HepG2 (cell line): ENCODE results near the gene C1QTNF12. TPM values are rescaled to one million over a fixed set of nuclear protein-coding genes. Genes with fewer than 3 reads are reported as not detected.

Experiments used
- ARNT ChIP-seq: fragments of 450-650 bp; IDR thresholded peaks from 2 replicates; pipeline ENCODE4 v1.6.1; 2017
- CBX1 ChIP-seq: IDR thresholded peaks from one replicate; pipeline ENCODE4 v1.6.1; 2016; ENCODE audit warnings: antibody characterized with exemption, low read depth
- GATAD1 ChIP-seq: IDR thresholded peaks from 2 replicates; pipeline ENCODE4 v1.6.1; 2016; ENCODE audit warnings: missing genetic modification reagents, missing compliant biosample characterization
- HMGA1 ChIP-seq: sonication (generic); formaldehyde crosslinking; conservative IDR thresholded peaks from 2 replicates; pipeline ENCODE4 v1.4.0; 2020; ENCODE audit warnings: missing genetic modification reagents
- HOXA3 ChIP-seq: sonication (generic); formaldehyde crosslinking; IDR thresholded peaks from 2 replicates; pipeline ENCODE4 v1.5.0; 2020; ENCODE audit warnings: missing genetic modification reagents
- JARID2 ChIP-seq: sonication (generic); formaldehyde crosslinking; IDR thresholded peaks from 2 replicates; pipeline ENCODE4 v1.8.1; 2023; ENCODE audit warnings: missing genetic modification reagents, inconsistent platforms; ENCODE audit not compliant: insufficient replicate concordance
- NBN ChIP-seq: fragments of 450-650 bp; conservative IDR thresholded peaks from 2 replicates; pipeline ENCODE4 v1.6.1; 2017
- PHF5A ChIP-seq: IDR thresholded peaks from one replicate; pipeline ENCODE4 v1.6.1; 2018; ENCODE audit warnings: low read depth, missing genetic modification reagents; ENCODE audit not compliant: unreplicated experiment
- PTBP1 ChIP-seq: fragments of 200-400 bp; formaldehyde crosslinking; IDR thresholded peaks from 2 replicates; pipeline ENCODE4 v1.6.1; 2018; ENCODE audit warnings: low read length, low read depth; ENCODE audit not compliant: poor library complexity, severe bottlenecking
- WIZ ChIP-seq: sonication (generic); formaldehyde crosslinking; IDR thresholded peaks from 2 replicates; pipeline ENCODE4 v1.5.1; 2020; ENCODE audit warnings: mild to moderate bottlenecking, missing genetic modification reagents
- ZNF34 ChIP-seq: sonication (generic); formaldehyde crosslinking; IDR thresholded peaks from 2 replicates; pipeline ENCODE4 v1.4.0; 2020; ENCODE audit warnings: mild to moderate bottlenecking, missing genetic modification reagents, borderline replicate concordance
- ZNF501 ChIP-seq: sonication (generic); formaldehyde crosslinking; IDR thresholded peaks from 2 replicates; pipeline ENCODE4 v1.5.1; 2020; ENCODE audit warnings: mild to moderate bottlenecking, moderate library complexity, missing genetic modification reagents
- ZNF546 ChIP-seq: sonication (generic); formaldehyde crosslinking; conservative IDR thresholded peaks from 2 replicates; pipeline ENCODE4 v1.8.1; 2023; ENCODE audit warnings: mild to moderate bottlenecking, missing genetic modification reagents
- polyA plus RNA-seq, 8 experiments: library from polyadenylated mRNA; depleted of rRNA in 3 of 8; stranded (reverse) in 7 of 8; unstranded in 1 of 8; fragments of >200 nt; fragmentation: Illumina TruSeq in 4 of 8; extraction: Trizol in 4 of 8; gene quantifications; 2 replicates each; pipeline versions ENCODE4 v1.2.1 to v1.2.3, GENCODE V29; 2011 to 2016; ENCODE audit warnings: low read depth in 4 of 8, missing spikeins in 1 of 8, mixed read lengths in 1 of 8; ENCODE audit not compliant: insufficient read depth in 1 of 8
- total RNA-seq, 5 experiments: library from RNA; depleted of rRNA; stranded (reverse); fragments of >200 nt; fragmentation: Illumina TruSeq; extraction: Trizol; gene quantifications; 2 replicates each; pipeline ENCODE4 v1.2.3, GENCODE V29; 2016; ENCODE audit warnings: low read depth in 1 of 5
- TF ChIP-seq, protein P1 (sequence below): sonication (generic); formaldehyde crosslinking; IDR thresholded peaks from 2 replicates; pipeline ENCODE4 v1.4.0; 2020; ENCODE audit warnings: missing genetic modification reagents, mild to moderate bottlenecking, borderline replicate concordance
- TF ChIP-seq, protein P2 (sequence below): sonication (generic); formaldehyde crosslinking; IDR thresholded peaks from 2 replicates; pipeline ENCODE4 v1.5.0; 2020; ENCODE audit warnings: mild to moderate bottlenecking, missing genetic modification reagents, borderline replicate concordance
- TF ChIP-seq, protein P3 (sequence below): sonication (generic); formaldehyde crosslinking; IDR thresholded peaks from 2 replicates; pipeline ENCODE4; 2020; ENCODE audit warnings: missing genetic modification reagents, mild to moderate bottlenecking, borderline replicate concordance
- TF ChIP-seq, protein P4 (sequence below), 2 experiments: IDR thresholded peaks; 2 replicates each; pipeline ENCODE4 v1.6.1; 2011 to 2012; ENCODE audit warnings: low read length in 2 of 2, borderline replicate concordance in 1 of 2, low read depth in 1 of 2, mild to moderate bottlenecking in 1 of 2, moderate library complexity in 1 of 2

The C1QTNF12 gene
- total and polyA plus RNA-seq, 2 of the 13 experiments (the other 11 are each of a cell fraction or from before 2014, with no cell fraction given): 0.18 to 0.64 TPM

DNA sequence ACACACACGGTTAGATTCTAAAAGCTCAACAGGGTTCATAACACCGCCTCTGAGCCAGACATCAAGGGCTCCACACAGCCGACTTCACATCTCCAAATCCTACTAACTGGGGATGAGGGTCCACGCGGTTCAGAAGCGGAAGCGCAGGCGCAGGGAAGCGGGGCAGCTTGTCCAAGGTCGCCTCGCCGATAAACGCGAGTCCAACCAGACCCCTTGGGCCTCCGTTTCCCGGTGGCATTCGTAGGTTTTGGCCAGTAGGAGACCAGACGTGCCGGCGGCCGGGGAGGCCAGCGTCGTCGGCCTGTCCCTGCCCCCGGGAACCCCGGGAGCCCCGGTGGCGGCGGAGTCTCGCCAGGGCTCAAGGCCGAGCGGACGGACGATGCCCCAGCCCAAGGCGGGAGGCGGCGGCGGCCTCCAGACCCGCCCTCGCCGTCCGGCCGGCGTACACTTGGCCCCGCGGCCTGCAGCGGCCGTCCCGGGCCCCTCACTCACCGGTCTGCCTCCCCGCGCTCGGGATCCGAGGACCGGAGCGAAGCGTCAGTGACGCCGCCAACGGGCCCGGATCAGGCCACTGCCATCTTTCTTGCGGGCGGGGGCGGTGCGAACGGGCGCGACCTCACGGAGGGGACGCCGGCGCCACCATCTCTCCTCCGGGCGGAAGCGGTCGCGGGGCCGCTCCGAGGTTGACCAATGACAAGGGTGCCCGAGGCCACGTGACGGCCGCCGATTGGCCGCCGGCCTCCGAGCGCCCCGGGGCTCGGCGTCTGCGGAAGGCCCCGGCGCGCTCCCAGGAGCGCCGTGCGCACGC lies 14.9 kb downstream of the C1QTNF12 start, which contains the start of gene SDF4 (continued):
- TF ChIP-seq PTBP1 (no peak), HOXA3 (CRISPR knock-in tag) (peak; percentile 100), GATAD1 (peak; percentile 76), NBN (no peak), ZNF34 (no peak), JARID2 (no peak), ZNF546 (no peak; the same call in 1 of the 2 replicates), PHF5A (CRISPR knock-in tag) (no peak), WIZ (CRISPR knock-in tag) (no peak), CBX1 (no peak), ARNT (no peak), HMGA1 (CRISPR knock-in tag) (no peak), ZNF501 (peak; percentile 28; the same call in 1 of the 2 replicates)
- TF ChIP-seq, protein P1, sequence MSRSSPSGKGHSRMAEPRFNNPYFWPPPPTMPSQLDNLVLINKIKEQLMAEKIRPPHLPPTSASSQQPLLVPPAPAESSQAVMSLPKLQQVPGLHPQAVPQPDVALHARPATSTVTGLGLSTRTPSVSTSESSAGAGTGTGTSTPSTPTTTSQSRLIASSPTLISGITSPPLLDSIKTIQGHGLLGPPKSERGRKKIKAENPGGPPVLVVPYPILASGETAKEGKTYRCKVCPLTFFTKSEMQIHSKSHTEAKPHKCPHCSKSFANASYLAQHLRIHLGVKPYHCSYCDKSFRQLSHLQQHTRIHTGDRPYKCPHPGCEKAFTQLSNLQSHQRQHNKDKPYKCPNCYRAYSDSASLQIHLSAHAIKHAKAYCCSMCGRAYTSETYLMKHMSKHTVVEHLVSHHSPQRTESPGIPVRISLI (CRISPR knock-in tag): no peak
- TF ChIP-seq, protein P2, sequence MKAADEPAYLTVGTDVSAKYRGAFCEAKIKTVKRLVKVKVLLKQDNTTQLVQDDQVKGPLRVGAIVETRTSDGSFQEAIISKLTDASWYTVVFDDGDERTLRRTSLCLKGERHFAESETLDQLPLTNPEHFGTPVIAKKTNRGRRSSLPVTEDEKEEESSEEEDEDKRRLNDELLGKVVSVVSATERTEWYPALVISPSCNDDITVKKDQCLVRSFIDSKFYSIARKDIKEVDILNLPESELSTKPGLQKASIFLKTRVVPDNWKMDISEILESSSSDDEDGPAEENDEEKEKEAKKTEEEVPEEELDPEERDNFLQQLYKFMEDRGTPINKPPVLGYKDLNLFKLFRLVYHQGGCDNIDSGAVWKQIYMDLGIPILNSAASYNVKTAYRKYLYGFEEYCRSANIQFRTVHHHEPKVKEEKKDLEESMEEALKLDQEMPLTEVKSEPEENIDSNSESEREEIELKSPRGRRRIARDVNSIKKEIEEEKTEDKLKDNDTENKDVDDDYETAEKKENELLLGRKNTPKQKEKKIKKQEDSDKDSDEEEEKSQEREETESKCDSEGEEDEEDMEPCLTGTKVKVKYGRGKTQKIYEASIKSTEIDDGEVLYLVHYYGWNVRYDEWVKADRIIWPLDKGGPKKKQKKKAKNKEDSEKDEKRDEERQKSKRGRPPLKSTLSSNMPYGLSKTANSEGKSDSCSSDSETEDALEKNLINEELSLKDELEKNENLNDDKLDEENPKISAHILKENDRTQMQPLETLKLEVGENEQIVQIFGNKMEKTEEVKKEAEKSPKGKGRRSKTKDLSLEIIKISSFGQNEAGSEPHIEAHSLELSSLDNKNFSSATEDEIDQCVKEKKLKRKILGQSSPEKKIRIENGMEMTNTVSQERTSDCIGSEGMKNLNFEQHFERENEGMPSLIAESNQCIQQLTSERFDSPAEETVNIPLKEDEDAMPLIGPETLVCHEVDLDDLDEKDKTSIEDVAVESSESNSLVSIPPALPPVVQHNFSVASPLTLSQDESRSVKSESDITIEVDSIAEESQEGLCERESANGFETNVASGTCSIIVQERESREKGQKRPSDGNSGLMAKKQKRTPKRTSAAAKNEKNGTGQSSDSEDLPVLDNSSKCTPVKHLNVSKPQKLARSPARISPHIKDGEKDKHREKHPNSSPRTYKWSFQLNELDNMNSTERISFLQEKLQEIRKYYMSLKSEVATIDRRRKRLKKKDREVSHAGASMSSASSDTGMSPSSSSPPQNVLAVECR (CRISPR knock-in tag): peak; percentile 84; the same call in 1 of the 2 replicates
- TF ChIP-seq, protein P3, sequence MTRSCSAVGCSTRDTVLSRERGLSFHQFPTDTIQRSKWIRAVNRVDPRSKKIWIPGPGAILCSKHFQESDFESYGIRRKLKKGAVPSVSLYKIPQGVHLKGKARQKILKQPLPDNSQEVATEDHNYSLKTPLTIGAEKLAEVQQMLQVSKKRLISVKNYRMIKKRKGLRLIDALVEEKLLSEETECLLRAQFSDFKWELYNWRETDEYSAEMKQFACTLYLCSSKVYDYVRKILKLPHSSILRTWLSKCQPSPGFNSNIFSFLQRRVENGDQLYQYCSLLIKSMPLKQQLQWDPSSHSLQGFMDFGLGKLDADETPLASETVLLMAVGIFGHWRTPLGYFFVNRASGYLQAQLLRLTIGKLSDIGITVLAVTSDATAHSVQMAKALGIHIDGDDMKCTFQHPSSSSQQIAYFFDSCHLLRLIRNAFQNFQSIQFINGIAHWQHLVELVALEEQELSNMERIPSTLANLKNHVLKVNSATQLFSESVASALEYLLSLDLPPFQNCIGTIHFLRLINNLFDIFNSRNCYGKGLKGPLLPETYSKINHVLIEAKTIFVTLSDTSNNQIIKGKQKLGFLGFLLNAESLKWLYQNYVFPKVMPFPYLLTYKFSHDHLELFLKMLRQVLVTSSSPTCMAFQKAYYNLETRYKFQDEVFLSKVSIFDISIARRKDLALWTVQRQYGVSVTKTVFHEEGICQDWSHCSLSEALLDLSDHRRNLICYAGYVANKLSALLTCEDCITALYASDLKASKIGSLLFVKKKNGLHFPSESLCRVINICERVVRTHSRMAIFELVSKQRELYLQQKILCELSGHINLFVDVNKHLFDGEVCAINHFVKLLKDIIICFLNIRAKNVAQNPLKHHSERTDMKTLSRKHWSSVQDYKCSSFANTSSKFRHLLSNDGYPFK: peak; percentile 47; the same call in 1 of the 2 replicates
- TF ChIP-seq, protein P4, sequence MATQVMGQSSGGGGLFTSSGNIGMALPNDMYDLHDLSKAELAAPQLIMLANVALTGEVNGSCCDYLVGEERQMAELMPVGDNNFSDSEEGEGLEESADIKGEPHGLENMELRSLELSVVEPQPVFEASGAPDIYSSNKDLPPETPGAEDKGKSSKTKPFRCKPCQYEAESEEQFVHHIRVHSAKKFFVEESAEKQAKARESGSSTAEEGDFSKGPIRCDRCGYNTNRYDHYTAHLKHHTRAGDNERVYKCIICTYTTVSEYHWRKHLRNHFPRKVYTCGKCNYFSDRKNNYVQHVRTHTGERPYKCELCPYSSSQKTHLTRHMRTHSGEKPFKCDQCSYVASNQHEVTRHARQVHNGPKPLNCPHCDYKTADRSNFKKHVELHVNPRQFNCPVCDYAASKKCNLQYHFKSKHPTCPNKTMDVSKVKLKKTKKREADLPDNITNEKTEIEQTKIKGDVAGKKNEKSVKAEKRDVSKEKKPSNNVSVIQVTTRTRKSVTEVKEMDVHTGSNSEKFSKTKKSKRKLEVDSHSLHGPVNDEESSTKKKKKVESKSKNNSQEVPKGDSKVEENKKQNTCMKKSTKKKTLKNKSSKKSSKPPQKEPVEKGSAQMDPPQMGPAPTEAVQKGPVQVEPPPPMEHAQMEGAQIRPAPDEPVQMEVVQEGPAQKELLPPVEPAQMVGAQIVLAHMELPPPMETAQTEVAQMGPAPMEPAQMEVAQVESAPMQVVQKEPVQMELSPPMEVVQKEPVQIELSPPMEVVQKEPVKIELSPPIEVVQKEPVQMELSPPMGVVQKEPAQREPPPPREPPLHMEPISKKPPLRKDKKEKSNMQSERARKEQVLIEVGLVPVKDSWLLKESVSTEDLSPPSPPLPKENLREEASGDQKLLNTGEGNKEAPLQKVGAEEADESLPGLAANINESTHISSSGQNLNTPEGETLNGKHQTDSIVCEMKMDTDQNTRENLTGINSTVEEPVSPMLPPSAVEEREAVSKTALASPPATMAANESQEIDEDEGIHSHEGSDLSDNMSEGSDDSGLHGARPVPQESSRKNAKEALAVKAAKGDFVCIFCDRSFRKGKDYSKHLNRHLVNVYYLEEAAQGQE (IDR thresholded peaks at IDR 0.05; ENCODE audit: borderline replicate concordance in 1 of 2, low read depth in 1 of 2, low read length in 2 of 2): no peak
